Astrocyte of the cerebellum (primary cell): ENCODE measurements around the gene CMAS.
"Not testable (repeated sequence)": the region's sequence is repeated elsewhere in the genome, so short reads cannot be mapped to it uniquely, and the experiment has no call there.

Source experiments
- DNase-seq: peaks from one replicate; pipeline ENCODE4 v3.0.0-alpha.2; 2011; ENCODE audit warnings: low read depth
- H3K4me3 ChIP-seq: 2 replicates; pipeline ENCODE4 v1.5.1; 2011; ENCODE audit warnings: mild to moderate bottlenecking, low read depth, low read length, moderate library complexity
- CTCF ChIP-seq: IDR thresholded peaks from 2 replicates; pipeline ENCODE4 v1.5.1; 2012; ENCODE audit warnings: low read length, low read depth, moderate library complexity, mild to moderate bottlenecking; ENCODE audit errors: missing control alignments
- in situ Hi-C: cut with HindIII; loops from 2 replicates; pipeline ENCODE4 v1.10.0; 2017; ENCODE audit warnings: low sequenced_read_pairs

CMAS gene

GRCh38 chr12:22014783-22015144 is 31.3 kb upstream of the CMAS start:
- H3K4me3 ChIP-seq: no peak overlapping the region
- in situ Hi-C loops: no loop called here
- TF ChIP-seq CTCF: no peak
- no peak for DNase-seq

- TF ChIP-seq CTCF: no peak
- DNase-seq: no peak
- in situ Hi-C loops: no loop called here
- H3K4me3 ChIP-seq: no peak overlapping the region
Observed at GRCh38 chr12:22016982-22017381, 29.0 kb upstream of the CMAS start.

GRCh38 chr12:22018860-22019259 is 27.2 kb upstream of the CMAS start:
- no peak for TF ChIP-seq CTCF
- in situ Hi-C loops: no loop called here
- DNase-seq: no peak
- H3K4me3 ChIP-seq: no peak overlapping the region

- in situ Hi-C loops, H3K4me3 ChIP-seq, DNase-seq: not testable (repeated sequence)
Observed at GRCh38 chr12:22023489-22023888, 22.5 kb upstream of the CMAS start.

GRCh38 chr12:22029491-22029890 is 16.5 kb upstream of the CMAS start:
- DNase-seq: no peak
- in situ Hi-C loops: no loop called here
- no peak overlapping the region for H3K4me3 ChIP-seq
- TF ChIP-seq CTCF: no peak

- no peak for DNase-seq
- TF ChIP-seq CTCF: no peak
- no peak overlapping the region for H3K4me3 ChIP-seq
- in situ Hi-C loops: no loop called here
Observed at GRCh38 chr12:22029991-22030390, 16.0 kb upstream of the CMAS start.

- H3K4me3 ChIP-seq: no peak overlapping the region
- in situ Hi-C loops: no loop called here
- no peak for TF ChIP-seq CTCF
- DNase-seq: no peak
Observed at GRCh38 chr12:22032732-22033131, 13.3 kb upstream of the CMAS start.
